M059J (cell line): ENCODE measurements around the gene RIC3. TPM values are rescaled to one million over a fixed set of nuclear protein-coding genes. Genes with fewer than 3 reads are reported as not detected.

Experiments
- DNase-seq: peaks from one replicate; pipeline ENCODE4 v3.0.0-alpha.2; 2012; ENCODE audit warnings: low read depth
- total RNA-seq: library from RNA; depleted of rRNA; stranded (reverse); fragments of >200 nt; shearing (Covaris generic); gene quantifications from 2 replicates; pipeline ENCODE4 v1.2.3, GENCODE V29; 2014; rRNA removed

RIC3 gene, protein sequence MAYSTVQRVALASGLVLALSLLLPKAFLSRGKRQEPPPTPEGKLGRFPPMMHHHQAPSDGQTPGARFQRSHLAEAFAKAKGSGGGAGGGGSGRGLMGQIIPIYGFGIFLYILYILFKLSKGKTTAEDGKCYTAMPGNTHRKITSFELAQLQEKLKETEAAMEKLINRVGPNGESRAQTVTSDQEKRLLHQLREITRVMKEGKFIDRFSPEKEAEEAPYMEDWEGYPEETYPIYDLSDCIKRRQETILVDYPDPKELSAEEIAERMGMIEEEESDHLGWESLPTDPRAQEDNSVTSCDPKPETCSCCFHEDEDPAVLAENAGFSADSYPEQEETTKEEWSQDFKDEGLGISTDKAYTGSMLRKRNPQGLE
- 0.32 TPM in 1 of 2 replicates, not detected in the other for total RNA-seq

DNA sequence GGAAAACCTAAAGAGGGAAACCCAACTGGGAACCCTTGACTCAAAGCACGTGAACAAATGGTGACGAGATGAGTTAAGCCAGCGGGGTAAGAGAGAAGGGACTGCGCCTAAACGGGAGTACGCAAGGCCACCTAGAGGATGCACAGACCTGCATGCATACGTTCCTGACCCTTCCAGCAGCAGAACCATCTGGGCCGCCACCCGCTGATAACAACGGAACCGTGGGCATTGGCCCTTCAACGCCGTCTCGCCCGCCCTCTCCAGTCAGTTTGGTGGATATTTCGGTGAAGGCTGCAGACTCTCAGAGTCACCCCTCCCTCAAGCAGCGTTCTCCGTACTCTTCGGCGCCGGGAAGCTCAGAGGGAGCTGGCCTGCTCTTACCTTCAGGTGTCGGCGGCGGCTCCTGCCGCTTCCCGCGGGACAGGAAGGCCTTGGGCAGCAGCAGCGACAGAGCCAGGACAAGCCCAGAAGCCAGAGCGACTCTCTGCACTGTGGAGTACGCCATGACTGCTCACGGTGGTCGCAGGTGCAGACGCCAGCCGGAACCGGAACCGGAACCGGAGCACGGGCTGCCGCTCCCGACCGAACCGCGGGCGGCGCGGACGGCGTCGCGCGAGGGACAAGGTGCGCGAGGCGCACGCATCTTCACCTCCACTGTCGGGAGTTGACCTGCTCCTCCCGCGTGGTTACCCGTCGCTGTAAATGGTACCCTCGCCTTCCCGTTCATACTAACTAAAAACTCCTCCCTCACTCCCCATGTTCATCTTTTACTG is at the start of gene RIC3:
TSS of gene RIC3 (minus strand) at position 541 of the 773 bp plus-strand sequence. CDS start at position 505, 36 bp downstream.
- DNase-seq = peak; percentile 1

DNA sequence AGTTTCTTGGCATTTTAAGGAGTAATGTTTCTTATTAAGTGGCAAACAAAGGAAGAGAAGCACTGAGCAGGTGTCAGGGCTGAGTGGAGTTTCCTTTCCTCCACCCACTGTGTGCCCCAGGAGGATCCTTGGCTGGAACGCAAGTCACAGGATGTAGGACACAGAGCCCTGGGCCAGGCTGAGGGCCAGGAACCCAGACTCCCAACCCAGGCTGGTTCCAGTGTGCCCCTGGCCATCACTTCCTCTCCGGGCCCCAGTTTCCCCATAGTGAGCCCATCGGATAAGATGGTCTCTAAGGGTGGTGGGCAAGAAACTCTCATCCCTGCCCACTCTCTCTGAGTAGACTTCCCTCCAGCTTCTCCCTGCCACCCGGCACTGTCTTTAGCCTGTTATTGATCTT is 49.6 kb upstream of the RIC3 start:
- DNase-seq = no peak

DNA sequence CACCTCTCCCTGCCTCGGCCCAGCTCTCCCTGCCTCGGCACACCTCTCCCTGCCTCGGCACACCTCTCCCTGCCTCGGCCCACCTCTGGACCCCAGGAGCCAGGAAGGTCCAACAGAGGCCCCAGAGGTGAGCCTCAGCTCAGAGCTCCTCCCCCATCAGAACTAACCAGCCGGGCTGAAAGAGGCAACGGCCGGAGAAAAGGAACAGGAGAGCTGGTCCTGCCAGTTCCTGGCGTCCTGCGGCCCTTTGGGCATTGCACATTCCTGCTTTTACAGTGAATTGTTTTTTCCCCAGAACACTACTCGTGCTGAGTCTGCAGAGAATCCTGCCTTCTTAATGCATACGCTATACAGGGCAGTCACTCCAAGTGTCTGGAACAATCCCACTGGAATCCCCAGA is 49.1 kb upstream of the RIC3 start:
- no peak for DNase-seq

DNA sequence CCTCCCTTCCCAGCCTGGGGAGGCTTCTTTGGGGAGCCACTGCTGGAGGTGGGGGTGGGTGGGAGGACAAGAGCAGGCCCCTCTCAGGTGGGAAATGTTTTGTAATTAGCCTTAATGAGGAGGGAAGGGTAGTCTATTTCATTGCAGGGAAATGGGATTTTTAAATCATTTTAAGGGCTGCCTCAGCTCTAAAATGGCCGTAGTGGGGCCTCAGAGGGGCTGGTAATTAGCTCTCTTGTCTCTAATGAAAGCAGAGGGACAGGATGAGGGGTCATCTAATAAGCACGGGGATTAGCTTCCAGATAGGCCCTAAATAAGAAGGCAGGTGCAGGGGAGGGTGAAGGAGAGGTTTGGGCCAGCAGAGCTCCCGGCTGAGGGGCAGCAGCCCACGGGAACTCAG is 48.3 kb upstream of the RIC3 start:
- no peak for DNase-seq

DNA sequence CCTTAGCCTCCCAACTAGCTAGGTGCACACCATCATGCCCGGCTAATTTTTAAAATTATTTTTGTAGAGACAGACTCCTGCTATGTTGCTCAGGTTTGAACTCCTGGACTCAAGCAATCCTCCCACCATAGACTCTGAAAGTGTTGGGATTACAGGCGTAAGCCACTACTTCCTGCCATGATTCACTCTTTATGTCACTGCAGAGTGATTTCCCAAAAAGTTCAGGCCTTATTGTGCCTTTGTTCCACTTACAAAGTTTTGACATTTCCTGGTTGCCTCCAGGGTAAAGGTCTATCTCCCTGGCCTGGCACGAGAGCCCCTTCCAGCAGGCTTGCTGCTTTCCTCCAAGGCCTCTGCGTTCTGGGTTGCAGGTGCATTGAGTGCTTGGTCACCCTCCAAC is 44.6 kb upstream of the RIC3 start:
- no peak for DNase-seq

DNA sequence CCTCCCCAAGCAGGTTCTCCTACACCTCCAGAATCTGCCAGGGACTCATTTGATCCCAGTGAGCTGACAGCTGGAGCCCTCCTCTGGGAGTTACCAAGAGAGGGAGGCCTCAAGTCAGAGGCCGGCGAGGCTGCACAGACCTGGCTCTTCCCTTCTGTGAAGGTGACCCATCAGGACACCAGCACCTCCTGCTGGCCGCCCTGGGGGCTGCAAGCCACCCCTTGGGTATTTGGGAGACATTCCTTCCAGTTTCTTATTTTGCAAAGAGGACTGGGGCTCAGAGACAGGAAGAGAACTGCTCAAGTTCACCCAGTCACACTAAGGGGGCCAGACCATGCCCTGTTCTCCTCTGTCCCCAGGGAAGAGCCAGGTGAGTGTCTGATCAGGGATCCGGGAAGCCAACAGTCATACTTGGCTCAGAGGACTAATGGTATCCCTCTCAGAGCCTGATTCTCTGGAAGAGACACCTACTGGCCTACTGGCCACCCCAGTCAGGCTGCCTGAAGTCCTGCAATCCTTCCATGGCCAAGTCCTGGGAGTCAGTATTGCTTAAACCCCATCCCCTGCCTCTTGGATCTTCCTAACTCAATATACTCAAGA is 40.5 kb upstream of the RIC3 start:
- DNase-seq = no peak

DNA sequence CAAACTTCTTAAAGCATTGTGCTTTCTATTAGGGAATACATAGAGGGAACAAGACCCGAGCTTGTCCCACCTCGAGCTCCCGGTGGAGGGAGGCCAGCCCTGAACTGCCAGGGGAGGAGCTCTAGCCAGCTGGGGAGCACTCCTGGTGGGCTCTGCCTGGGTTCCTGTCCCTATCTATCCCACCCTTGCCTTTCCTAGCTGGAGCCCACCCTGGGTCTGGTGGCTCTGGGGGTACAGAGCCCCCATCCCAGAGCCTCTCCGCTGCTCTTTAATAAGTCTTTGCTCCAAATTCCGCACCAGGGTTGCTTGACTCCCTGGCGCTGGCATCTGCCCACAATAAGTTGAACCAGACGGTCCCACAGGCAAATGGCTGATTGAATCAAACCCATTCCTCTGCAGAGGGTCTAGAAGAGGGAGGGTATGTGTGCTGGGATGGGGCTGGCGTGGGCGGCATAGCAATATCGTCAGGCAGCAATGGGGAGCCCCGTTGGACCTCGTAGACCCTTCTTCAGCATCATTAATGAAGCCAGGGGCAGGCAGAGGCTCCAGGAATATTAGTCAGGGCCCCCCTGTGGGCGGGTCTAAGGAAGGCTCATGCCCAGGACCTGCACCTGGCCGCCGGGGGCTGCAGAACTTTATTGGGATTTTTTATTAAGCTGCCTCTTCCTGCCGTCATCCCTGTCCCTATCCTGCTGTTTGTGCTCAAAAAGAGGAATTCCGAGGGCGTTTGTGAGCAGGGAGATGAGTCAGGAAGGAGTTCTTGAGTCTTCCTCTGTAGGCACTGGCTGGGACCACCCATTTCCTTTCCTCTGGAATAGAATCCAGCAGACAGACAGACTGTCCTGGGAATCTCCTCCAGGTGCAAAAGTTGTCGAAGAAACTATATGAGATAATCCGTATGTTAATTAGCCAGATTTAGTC is 38.5 kb upstream of the RIC3 start:
- no peak for DNase-seq

DNA sequence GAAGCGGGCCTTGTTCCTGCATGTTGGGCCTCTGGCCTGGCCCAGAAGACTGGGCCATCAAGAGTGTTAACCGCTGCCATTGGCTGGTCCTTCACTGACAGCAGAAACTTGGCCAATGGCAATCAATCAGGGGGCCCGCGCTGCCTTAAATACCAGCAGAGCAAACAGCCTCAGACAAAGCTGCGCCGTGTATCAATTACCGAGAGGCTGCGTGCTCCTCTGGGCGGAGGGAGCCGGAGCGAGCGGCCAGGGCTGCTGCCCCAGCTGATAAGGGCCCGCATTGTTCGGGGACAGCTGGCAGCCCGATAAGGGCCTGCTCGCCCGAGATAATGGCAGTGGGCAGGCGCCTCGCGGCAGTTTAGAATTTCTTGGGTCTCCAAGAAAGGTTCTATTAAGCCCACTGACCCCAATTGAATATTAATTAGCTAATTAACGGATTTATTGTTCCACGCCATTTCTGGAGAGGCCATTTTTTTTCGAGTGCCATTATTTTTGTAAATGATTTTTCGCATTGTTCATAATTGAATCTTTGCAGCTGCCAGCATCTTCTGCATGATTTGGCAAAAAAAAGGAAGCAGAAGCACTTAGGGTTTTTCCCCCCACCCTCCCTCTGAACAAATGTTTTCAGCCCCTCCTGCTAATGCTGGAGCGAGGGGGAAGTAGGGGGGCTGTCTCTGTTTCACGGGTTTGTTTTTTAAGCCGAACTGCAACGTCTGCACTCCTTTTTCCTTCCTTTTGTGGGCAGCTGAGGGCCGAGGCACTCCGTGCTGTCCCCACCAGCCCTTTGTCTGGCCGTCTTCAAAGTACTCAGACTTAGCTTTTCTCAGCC is 37.6 kb upstream of the RIC3 start:
- no peak for DNase-seq

DNA sequence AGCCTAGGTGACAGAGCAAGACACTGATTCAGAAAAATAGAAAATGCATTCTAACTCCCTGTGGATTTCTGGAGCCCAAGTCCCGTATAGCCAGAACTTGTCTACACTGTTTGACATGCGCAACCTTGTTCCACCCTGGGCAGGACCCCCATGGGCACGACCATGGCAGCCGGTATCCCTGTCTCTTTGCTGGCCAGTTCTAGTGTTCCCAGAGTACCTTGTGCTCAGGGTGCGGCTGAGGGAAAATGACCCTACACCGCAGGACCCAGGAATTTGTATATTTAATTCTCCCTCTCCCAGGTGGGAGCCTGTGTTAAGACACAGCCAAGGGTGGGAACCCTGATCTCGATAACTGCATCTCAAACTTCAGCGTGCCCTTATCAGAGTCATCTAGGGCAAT is 36.7 kb upstream of the RIC3 start:
- no peak for DNase-seq

DNA sequence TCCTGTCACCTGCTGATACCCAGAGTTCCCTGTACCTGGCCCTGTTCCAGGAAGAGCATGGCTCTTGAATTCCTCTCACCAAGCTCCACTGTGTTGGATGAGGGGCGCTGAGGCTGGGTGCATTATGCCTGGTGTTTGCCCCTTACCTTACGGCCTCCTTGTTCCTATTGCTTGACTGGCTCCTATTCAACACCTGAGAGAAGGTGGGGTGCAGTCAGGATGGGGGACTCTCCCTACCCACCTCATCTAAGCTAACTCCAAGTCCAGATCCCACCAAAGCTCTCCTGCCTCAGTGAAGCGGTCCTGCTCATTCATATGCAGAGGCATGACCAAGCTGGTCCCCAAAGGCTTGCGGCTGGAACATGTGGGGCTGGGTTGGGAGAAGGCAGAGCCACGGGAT is 35.8 kb upstream of the RIC3 start:
- DNase-seq = no peak

DNA sequence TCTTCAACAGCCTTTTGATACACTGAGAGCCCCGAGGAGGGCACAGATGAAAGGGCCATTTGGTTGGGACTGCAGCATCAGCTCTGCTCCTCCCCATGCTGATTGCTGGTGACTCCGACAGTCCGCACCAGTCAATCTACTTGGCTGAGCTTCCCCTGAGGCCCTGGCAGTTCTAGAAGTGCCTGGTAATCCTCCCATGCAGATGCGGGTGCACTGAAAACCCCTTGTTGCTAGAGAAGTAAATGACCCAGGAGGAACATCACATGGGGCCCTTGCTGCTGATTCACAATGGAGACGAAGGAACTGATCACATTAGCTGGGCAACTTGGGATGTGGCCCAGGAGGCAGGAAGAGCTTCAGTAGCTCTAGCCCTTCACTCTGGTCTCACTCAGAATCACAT is 35.2 kb upstream of the RIC3 start:
- no peak for DNase-seq

DNA sequence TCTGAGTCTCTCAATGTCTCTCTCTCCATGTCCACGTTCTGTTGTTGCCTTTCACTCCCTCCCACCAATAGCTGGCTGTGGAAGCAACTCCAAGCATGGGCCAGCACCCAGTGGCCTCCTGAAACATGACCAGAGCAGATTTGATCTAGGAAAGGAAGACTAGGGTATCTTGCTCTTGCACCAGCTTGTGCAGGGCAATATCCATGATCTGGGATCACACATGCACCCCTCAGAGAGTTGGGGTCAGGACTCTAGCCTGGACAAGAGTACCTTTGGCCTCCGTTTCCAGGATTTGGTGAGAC is 34.5 kb upstream of the RIC3 start:
- DNase-seq = no peak

DNA sequence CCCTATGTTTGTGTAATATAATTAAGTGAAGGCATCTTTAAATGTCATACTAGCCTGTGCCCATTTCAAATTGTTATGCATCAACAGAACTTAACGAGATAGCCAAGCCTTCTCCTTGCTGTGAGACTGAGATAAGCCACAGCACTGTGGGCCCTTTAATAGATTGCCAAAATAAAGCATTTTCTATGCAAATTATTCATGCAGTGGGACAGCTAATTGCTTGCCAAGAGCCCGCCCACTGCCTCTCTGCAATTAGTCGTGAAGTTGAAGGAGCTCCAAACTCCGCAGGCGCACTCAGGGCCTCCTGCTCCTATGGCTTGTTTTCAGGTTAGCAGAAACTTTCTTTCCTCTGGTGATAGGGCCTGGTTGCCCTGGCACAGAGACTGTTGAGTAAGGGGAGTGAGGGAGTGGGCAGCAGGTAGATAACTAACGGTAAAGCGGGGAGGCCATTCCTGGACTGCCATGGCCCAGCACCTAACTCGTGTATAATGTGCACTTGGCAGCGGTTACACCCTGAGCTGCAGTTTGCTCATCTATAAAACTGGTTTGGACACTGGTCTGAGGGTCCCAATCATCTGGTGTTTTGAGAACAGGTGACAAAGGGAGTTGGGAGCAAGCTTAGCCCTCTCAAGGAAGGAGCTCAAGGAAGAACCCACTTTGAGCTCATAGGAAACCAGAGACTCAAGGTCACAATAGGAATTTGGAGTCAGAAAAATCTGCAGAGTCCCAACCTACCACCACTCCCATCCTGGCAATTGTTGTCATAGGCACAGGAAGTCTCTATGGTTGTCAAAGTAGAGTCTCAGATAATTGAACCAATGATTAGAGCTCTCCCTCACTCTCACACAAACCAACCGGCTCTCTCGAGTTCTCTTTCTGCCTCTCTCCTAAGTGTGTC is 33.9 kb upstream of the RIC3 start:
- no peak for DNase-seq

DNA sequence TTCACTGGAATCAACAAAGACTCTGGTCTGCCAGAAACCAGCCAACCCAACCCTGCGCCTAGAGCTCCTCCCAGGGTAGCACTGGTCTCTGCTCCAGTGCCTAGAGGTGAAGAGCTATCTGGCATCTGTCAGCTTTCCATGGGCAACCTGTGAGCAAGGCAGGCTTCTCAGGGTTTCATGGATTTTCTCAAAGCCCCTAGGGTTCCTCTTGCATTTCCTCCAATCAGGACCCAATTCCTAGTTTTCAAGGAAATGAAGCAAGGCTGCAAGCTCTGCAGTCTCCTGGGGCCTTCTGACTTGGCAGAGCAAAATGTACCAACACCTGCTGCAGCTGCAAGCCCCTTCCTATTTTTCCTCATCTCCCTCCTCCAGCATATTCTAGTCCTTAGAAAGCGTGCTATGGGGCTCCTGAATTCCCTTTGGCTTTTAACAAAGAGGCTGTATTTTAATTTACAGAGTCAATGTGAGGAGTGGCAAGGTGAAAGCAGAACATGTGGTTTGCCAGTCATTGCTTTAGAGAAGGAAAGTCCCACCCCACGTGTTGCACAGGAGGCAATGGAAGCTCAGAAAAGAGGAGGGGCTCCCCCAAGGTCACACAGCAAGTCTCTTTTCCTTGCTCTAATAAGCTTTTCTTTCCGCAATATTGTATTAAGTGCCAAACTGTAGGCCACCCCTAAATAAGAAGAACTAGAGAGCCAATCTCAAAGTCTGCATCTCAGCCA is 33.0 kb upstream of the RIC3 start:
- DNase-seq = no peak

DNA sequence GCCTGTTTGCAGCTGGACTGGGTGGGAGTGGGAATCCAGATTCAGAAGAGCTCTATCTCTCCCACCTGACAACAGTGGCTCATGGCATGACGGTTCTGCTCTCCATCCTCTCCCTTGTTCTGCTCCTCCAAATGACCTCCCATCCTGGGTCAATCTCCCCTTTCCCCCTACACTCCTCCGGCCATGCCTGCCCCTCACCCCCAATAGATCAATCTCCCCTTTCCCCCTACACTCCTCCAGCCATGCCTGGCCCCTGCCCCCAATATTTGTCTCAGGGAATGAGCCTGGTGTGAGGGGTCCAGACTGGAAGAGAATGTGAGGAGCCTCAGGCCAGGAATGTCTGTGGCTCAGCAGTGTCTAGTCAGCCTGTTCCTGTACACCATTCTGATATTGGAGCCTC is 30.9 kb upstream of the RIC3 start:
- DNase-seq = no peak

DNA sequence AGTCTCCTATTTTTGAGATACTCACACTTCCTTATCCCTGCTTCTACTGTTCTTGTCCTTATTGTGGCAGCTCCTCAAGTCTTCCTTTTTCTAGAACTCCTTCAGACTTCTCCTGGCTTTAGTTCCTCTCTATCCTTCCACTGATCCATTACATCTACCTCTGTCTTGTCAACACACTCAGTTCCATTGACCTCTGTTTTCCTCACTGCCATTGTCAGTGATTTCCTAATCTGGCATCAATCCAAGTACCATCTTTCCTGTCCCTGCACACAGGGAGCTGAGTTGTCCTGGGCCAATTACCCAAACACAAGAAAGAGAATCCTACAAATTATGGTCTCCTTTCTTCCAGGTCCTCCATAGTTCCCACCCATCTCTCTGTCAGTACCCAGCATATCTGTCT is 27.9 kb upstream of the RIC3 start:
- no peak for DNase-seq

DNA sequence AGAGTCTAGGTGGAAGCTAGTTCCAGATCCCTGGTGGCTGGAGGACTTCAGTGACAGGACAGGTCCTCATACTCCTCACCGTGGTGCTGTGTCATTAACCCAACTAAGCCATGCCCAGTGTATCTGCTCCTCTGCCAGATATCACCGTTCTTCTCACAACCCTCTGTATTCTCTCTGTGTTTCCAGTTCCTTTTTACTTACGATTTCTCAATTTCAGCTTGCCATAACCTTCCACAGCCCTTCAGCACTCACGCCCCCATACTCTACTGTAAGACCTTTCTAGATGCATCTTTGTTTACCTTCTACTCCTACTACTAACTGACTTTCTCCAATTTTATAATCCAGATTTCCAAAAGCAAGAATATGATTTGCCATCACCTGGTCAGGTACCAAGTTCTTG is 26.1 kb upstream of the RIC3 start:
- no peak for DNase-seq

DNA sequence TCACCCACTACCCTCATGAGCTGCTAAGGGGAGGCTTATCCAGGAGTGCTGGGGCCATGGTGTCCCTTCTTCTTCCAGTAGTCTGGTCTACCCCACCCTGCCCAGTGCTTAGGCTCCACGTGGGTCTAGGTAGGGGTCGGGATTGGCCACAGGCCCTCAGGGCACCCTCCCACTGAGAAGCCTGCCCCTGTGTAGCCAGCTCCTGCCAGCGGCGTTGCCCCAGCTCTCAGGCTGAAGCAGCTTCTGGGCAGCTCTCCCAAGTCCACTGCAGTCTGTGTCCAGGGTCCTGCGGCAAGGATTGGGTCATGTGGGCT is 24.0 kb upstream of the RIC3 start:
- no peak for DNase-seq
